HG02840 (cell line): ENCODE data around the gene IKZF2.

ENCODE experiments used
- ATAC-seq: cut with Tn5 transposase; IDR thresholded peaks from one replicate; pipeline ENCODE4 v1.9.1; 2021; ENCODE audit warnings: mild to moderate bottlenecking, moderate library complexity, moderate number of reproducible peaks; ENCODE audit not compliant: unreplicated experiment, low FRiP score

Gene IKZF2

DNA sequence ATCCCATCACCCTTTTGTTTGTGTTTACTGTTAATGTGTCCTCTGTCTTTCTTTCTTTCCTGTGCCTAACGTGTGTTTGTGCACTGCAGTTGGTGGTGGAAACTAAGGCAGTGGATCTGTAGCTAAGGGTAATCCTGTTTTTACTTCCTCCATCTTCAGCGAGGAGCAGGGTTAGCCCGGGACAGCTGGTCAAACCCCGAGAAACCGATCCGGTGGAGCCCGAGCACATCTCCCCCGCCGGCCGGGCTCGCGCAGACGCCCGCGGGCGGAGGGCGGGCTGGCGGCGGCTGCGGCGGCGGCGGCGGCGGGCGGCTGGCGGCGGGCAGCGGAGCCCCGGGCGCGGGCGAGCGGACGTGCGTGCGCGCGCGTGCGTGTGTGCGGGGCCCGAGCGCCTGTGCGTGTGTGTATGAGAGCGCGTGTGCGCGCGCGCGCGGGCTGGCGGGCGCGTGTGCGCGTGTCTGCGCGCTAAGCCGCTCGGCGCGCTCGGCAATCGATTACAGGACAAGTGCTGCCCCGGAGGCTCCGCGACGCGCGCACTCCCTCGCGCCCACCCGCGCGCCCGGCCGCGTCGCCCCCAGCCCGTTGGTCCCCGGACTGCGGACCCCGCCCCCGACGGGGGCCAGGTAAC lies at the start of gene IKZF2:
TSS of gene IKZF2 (minus strand) at position 176 of the 628 bp plus-strand sequence. CDS start 2,983 bp downstream, outside the sequence.
- ATAC-seq = peak; percentile 68

DNA sequence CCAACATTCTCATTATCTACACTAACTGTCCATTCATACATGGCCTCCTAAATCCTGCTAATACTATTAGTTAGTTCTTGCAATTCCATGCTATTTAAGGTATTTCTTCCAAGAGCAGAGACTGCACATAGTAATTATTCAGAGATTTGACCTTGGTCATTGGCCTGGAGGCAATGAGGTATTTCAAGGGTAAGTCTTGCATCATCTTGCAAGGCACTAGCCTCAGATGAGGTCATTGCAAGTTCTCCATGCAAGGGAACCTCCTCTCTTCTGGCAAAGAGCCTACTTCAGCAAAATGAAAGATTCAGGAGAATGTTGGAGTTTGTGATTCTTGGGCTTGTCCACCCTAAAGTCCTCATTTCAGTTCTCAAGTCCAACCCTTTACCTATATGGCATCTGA lies 48.5 kb upstream of the IKZF2 start:
- no peak for ATAC-seq

DNA sequence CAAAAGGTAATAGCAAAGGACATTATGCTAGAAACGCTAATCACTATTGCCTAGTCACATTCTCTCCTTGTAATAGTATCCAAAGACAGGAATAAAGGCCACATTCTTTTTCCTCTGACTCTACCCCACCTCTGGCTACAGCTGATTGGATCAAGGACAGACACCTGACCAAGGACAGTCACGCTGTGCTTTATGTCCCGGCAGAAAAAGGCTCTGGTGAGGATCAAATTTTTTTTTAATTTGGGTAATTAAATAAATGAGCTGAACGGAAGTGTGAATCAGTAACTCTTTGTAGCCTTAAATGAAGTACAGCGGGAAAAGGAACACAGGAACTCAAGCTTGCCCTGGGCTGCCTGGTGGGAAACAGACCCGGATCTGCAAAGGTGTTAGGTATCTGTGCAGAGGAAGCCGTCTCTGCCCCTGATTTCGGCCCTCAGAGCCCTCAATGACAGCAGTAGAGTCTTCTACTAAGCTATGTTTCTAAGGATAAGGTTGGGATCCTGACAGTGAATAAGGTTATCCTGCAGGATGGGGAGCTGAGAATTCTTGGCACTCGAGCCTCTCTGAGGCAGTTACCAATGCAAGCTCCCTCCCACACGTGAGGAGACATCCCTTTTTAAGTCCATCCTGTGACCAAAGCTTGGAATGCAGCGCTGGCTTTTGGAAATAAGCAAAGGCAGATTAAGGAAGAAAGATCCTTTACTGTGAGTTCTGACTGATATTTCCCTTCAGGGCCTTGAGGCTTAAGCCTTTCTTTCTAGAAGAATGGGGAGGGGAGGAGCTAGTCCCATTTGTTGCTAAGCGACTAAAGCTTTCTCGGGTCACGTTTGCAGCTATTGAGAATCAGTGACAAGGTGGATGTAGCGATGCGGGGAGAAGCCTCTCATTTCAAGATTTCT lies 37.8 kb upstream of the IKZF2 start:
- ATAC-seq = no peak

DNA sequence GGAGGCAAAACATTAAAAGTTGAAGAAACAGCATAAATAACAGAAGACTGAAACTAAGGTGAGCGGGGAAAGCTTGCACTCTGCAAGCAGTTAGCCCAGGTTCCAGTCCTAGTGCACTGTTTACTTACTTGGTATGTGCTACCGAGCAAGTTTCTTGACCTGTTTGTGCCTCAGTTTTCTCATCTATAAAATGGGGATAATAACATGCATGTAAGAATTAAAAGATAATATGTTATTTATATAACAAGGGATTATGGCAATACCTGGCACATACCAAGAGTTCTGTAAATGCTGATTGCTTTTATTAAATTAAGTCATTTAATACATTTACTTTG lies 37.1 kb upstream of the IKZF2 start:
- no peak for ATAC-seq

DNA sequence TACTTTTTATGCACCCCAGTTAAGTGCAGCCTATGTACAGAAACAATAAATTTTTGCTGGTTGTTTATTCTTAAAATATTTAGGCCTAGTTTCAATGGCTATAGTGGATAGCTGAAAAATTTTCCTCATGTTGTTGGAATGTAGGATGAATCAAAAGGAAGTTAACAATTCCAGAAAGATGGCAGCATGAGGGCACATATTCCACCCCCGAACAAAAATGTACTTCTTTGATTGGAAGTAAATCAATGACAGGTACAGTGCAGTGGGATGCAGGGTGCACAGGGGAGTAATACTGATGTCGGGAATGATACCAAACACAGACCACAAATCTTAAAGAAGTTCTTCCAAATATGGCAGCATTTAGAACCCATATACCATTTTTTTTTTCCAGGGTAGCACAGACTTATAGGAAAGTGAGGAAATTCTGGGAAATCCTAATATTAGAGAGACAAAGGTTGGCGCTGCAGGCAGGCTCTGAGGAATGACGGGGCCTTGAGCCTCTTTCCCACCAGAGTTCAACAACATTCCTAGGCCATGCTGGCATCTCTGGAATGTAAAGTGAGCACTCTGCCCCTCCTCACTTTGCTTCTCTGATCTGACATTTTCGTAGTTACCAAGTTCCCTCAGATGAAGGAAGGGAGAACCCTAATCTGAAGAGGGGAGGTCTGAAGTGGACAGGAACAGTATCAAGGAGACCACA lies 36.6 kb upstream of the IKZF2 start:
- ATAC-seq = no peak

DNA sequence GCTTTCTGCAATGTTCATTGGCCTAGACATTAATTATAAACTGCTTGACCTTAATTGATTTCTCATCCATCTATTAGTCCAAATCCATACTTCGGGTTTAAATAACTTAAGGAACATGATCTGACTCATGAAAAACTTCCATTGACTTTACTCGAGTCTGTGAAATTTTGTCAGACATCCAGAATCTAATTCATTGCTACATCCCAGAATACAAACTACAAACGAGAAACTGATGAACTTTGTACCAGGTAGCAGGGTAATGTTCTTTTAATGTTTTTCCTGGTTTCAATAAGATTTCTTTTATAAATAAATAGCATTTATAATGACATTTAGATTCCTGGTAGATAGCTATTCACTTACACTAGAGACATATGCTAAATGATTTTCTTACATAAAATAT lies 36.0 kb upstream of the IKZF2 start:
- ATAC-seq = no peak

DNA sequence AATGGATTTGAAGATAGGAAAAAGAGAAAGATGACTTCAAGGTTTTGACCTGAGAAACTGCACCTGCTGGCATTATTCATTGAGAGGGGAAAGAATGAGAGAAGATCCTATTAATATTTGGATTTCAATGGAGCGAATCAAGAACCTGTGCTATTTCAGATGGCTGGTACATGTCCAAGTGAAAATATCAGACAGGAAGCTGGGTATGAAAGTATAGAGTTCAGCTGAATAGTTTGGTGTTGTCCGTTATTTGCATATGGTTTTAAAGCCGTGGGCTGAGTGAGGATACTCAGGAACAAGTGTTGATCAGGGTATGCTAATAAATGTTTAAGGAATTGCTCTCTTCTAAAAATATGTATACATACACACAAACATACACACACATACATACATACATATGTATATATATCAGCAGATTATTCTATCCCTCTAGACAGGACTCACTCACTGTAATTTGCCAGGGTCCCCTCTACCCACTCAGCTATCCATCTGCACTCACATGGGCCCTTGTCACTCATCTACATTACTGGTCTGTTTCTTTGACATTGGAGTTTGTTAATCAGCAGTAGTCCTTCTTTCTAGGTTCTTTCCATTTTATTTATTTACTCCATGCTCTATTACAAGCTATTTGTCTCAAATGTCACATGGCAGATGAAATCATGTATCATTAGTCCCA lies 33.9 kb upstream of the IKZF2 start:
- peak; percentile 92 for ATAC-seq

DNA sequence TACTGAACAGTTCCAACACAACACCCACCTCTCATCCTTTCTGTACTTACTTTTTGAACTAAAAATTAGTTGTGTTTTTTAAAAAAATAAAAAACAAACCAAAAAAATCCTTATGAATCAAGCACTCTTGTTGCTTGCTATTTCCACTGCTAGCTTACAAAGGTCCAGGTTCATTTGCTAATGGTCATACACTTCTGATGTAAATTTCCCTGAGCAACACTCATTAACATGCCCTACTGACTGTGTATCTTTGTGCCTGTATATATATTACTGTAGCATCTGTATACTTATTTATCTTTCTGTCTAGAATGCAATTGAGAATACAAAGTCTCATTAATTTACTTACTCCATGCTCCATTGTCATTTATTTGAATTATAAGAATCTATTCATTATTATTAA lies 30.3 kb upstream of the IKZF2 start:
- no peak for ATAC-seq

DNA sequence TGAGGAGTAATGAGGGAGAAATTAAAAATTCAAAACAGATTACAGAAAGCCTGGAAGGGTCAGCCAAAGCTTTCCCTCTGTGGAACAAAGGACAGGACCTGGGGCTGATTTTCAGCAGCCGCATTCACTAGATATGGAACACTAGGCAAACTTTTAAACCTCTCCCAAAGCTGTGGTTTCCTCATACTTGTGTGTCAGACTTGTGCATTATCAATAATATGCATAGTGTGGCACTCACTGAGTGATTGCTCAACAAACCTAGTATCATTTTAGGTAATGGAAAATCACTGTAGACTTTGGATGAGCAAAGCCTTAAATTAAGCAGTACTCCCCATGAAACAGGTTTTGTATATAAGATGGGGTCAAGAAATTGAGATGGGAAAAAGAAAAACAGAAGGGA lies 26.3 kb upstream of the IKZF2 start:
- ATAC-seq = no peak

DNA sequence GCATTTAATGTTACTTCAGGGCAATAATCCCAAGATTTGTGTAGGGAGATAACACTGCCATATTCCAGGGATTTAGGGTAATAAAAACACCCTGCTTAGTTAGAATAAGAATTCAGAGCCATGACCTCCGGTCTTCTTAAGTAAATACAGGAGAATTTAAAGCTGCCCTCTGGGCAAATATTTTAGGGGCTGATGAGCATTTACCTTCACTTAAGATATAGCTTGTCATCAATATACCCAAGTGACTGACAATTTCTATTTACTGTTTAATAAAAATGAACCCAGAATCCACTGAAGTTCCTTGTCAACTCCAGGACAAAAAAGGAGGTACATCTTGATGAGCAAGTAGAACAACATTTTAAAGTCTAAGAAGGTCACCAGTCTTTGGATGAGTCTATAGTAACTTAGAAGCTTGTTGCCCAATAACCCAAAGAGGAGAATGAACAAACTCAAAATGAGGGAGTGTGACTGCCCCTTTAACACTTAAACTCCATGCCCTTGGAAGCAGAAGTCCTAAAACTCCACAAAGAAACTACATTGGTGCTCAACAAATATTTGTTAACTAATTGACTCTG lies 24.3 kb upstream of the IKZF2 start:
- ATAC-seq = no peak

DNA sequence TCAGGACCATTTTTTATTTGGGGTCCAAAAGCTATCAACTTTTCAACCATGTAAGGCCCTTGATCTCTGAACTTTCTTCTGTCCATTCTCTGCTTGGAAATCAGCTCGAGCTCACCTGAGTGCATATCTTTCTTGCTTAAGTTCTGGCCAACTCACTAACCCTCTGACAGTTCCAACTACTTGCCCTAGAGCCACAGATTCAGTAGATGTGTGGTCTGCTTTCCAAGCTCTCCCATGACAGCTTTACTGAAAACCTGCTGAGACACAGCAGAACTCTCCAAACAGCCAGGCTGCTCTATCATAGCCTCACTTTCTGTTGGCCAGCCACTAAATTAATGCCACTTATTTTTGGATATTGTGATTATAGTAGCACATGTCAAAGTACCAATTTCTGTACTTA lies 21.2 kb upstream of the IKZF2 start:
- ATAC-seq = no peak

DNA sequence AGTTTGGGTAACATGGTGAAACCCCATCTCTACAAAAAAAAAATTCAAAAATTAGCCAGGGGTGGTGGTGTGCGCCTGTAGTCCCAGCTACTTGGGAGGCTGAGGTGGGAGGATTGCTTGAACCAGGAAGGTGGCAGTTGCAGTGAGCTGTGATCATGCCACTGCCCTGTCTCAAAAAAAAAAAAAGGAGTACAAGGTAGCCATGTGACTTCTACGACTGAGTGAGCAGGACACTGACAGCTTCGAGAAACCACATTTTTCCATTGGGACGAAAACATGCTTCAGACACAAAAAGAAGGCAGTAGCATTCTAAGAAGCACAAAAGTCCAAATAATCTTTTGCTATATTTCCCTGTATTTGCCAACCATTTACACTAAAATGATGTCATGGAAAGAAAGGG lies 19.7 kb upstream of the IKZF2 start:
- ATAC-seq = no peak

DNA sequence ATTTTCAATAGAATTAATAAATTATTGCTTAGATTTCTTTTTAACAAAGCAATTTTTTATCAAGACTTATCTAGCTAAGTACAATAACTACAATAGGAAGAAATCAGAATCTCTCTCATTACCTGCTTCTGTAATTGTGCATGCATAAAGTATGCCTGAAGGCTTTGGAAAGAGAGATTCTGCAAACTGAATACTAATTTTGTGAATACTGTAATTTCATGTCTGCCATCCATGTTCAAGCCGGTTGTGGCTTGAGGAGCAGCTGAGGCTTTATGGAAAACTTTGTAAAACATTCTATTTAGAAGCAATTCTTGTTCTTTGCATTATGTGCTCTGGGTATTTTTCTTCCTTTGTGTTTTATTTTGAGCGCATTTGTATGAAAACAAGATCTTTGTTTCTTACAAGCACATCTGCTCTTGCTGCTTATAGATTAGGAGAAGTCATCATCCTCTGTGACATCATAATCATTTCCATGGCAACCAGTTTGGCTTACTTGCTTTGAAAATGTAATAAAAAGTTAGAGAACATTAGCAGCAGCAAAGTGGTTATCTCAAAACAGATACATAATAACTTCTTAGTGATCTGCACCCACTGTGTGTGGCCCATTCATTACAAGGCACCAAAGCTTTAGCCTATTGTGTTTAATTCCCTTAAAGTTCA lies 16.0 kb upstream of the IKZF2 start:
- no peak for ATAC-seq

DNA sequence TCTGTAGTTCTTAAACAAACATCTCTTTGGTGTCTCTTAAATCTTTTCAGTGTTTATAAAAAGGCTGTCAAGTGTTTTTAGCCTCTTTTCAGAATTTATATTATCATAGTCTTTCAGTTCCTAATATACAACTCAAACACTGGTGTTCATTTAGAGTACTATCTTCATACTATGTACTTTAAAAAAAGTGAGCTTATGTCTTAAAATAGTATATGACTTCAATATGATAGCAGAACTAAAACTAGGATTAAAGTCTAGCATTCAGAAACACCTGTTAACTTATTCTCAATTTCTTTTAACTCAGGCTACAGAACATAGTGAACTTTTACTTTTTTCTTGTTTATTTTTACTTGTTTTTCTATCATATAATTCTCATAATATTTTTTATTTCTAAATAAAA lies 14.7 kb upstream of the IKZF2 start:
- ATAC-seq = peak; percentile 98

DNA sequence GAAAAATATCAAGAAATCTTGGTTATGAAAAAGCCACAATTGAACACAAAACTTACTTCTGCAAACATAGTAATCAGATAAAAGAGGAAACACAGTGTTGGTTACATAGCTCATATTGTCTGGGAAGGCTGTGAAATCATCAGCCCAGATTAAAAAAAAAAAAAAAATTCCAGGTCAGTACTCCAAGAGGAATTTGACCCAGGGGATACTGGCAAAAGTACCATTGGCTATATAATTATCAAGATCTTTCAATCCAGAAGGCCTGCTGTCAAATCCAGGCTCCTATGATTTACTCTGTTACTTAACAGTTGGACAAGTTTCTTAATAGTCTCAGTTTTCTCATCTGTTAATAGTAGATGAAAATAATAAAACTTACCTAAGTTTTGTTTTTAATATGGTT lies 12.9 kb upstream of the IKZF2 start:
- ATAC-seq = no peak

DNA sequence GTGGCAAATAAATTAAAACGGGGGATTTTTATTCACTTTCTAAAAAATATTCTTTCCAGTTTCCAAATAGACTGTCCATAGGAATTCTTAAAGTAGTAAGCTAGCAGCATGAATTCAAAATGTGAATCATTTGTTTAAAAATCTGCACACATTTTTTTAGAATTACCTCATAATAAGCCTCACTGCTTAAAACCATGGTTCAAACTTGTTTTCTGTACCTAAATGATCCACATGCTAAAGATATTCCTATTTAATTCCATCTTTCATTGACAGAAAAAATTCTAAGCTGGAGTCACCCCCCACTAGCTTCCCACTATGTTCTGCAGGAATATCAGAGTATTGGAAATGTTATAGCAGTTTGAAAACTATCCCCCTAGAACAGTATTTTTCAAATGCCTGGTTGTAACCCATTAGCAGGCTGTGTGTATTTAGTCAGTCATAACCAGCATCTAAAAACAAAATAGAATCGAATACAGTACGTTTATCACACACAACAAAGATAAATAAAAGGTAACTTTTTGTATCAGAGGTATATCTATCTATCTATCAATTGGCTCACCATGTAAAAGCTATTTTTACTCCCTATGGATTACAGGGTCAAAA lies 11.2 kb upstream of the IKZF2 start:
- no peak for ATAC-seq

DNA sequence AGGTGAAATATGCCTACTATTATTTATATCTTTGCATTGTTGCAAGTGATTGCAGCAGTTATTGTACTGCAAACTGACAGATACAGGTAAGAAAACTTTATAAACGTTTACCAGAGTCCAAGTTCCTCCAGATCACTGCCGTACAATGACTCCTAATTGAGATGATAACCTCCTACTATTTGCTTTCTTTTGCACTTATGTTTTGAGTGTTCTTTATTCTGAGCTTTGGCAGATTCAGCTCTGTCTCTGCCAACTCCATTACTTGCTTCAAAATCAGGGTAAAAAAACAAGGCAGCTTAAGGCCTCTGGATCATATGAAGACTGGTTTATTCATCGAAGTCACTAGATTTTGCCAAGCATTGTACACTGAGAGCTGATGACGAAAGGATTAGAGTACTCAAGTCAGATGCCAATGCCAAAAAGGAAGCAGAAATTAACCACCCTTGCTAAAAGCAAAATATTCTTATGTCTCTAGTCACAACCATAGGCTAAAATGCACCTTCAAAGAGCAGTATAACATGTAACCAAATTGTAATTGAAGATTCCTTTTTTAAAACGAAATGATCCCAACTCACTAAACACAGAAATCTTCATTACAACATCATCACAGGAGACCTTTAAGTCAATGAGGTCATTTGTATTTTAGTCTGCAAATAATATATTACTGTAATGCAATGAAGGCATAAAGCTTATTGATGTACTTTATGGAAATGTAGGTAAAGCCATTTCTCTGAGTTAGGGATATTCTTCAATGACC lies 10.5 kb upstream of the IKZF2 start:
- ATAC-seq = no peak

DNA sequence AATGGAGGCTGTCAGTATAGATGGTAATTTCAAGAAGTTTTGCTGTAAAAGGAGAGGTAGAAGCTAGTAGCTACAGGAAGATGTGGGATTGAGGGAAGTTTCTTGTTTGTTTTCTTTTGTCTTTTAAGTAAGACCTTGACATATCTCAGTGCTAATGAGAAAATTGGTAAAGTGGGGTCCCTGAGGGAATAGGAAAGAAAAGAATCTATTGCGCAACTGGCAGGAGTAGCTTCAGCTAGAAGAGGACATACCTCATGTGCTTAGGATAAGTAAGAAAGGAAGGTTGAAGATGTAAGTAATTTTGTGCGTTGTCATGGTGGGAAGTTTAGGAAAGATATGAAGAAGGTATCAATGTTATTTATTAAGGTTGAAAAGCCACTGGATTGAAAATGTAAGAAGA lies 8.4 kb upstream of the IKZF2 start:
- ATAC-seq = no peak

DNA sequence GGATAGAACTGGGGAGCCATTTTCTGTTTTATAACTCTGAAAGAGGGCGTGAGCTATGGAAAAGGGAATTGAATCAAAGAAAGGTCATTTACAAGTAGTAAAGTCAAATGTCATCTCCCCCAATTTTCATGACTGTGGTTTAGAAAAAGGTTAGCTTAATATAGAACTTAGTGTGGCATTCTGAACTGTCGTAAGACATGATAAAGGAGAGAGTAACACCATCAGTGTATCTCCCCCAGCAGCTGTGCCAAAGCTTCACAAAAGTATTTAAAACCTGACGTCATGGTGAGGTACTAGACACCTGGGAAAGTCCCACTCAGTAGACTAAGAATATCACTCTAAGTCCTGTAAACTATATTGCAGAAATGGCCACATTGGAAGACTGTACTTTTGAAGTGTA lies 5.8 kb upstream of the IKZF2 start:
- ATAC-seq = no peak
